K562 (cell line): ENCODE measurements around the gene DGCR6L. TPM values are rescaled to one million over a fixed set of nuclear protein-coding genes. Genes with fewer than 3 reads are reported as not detected.

ENCODE experiments used
- HDAC2 ChIP-seq: fragments of 450-650 bp; IDR thresholded peaks from 2 replicates; pipeline ENCODE4 v1.6.1; 2016; ENCODE audit warnings: mild to moderate bottlenecking
- HDAC8 ChIP-seq: fragments of 450-650 bp; IDR thresholded peaks from 2 replicates; pipeline ENCODE4 v1.6.1; 2016; ENCODE audit warnings: mild to moderate bottlenecking, missing genetic modification characterization, moderate library complexity, missing compliant biosample characterization
- KAT7 ChIP-seq: sonication (generic); formaldehyde crosslinking; IDR thresholded peaks from 2 replicates; pipeline ENCODE4 v1.8.0; 2022; ENCODE audit warnings: missing genetic modification reagents, mild to moderate bottlenecking, borderline replicate concordance
- LCOR ChIP-seq: sonication (generic); formaldehyde crosslinking; IDR thresholded peaks from 2 replicates; pipeline ENCODE4 v1.8.0; 2022; ENCODE audit warnings: mild to moderate bottlenecking, missing genetic modification reagents
- LEF1 ChIP-seq: fragments of 450-650 bp; IDR thresholded peaks from 2 replicates; pipeline ENCODE4 v1.6.1; 2016; ENCODE audit warnings: mild to moderate bottlenecking
- MTA3 ChIP-seq: fragments of 450-650 bp; formaldehyde crosslinking; IDR thresholded peaks from 2 replicates; pipeline ENCODE4 v1.6.1; 2017; ENCODE audit warnings: mild to moderate bottlenecking, borderline replicate concordance
- MYNN ChIP-seq, 2 experiments: sonication (generic); formaldehyde crosslinking in 1 of 2; IDR thresholded peaks; 2 replicates each; pipeline versions ENCODE4 v1.5.0 to v1.6.1; 2016 to 2020; ENCODE audit warnings: antibody characterized with exemption in 1 of 2, missing genetic modification reagents in 1 of 2
- OTX1 ChIP-seq: fragments of 450-650 bp; formaldehyde crosslinking; IDR thresholded peaks from 2 replicates; pipeline ENCODE4 v1.4.0; 2022; ENCODE audit warnings: mild to moderate bottlenecking
- RB1 ChIP-seq: fragments of 450-650 bp; IDR thresholded peaks from 2 replicates; pipeline ENCODE4 v1.6.1; 2017; ENCODE audit warnings: low read depth, mild to moderate bottlenecking
- RBBP5 ChIP-seq: fragments of 200-600 bp; sonication (generic); IDR thresholded peaks from 2 replicates; pipeline ENCODE4 v1.6.1; 2012; ENCODE audit warnings: borderline replicate concordance, mild to moderate bottlenecking, low read length, control low read depth, inconsistent platforms; ENCODE audit not compliant: insufficient read depth, poor library complexity, severe bottlenecking
- SAP30 ChIP-seq: fragments of 200-600 bp; sonication (generic); IDR thresholded peaks from 2 replicates; pipeline ENCODE4 v1.6.1; 2012; ENCODE audit warnings: borderline replicate concordance, low read depth, mild to moderate bottlenecking, moderate library complexity, low read length, control low read depth, inconsistent platforms; ENCODE audit not compliant: insufficient read depth, poor library complexity, severe bottlenecking
- SNIP1 ChIP-seq: fragments of 450-650 bp; IDR thresholded peaks from 2 replicates; pipeline ENCODE4 v1.7.1; 2017; ENCODE audit warnings: low read depth, mild to moderate bottlenecking
- TAF1 ChIP-seq: IDR thresholded peaks from 2 replicates; pipeline ENCODE4 v1.6.1; 2011; ENCODE audit warnings: mild to moderate bottlenecking, low read length, moderate library complexity; ENCODE audit not compliant: insufficient read depth, control insufficient read depth, severe bottlenecking; ENCODE audit errors: extremely low read depth
- ZBTB1 ChIP-seq: sonication (generic); formaldehyde crosslinking; IDR thresholded peaks from 2 replicates; pipeline ENCODE4 v1.8.1; 2023; ENCODE audit warnings: missing genetic modification reagents, low read depth, mild to moderate bottlenecking, borderline replicate concordance
- ZFP36 ChIP-seq: fragments of 150-350 bp; IDR thresholded peaks from 2 replicates; pipeline ENCODE4 v1.6.1; 2018; ENCODE audit warnings: low read length, low read depth; ENCODE audit not compliant: partially characterized antibody
- ZNF561 ChIP-seq: fragments of 450-650 bp; formaldehyde crosslinking; conservative IDR thresholded peaks from 2 replicates; pipeline ENCODE4 v1.4.0; 2020; ENCODE audit warnings: mild to moderate bottlenecking, moderate library complexity
- polyA plus RNA-seq, 8 experiments: library from polyadenylated mRNA; depleted of rRNA in 4 of 8; stranded (reverse) in 5 of 8; unstranded in 3 of 8; fragments of >200 nt; fragmentation: Nextera tagmentation in 2 of 8; fragmentation: Illumina TruSeq in 1 of 8; extraction: Ambion mirVana in 2 of 8; extraction: Trizol in 1 of 8; gene quantifications; 2 replicates each; pipeline versions ENCODE4 v1.2.1 to v1.2.3, GENCODE V29; 2011 to 2014; ENCODE audit warnings: inconsistent platforms in 1 of 8, missing spikeins in 1 of 8
- total RNA-seq, 7 experiments: library from RNA; depleted of rRNA in 6 of 7; stranded (reverse); fragments of >200 nt in 6 of 7; fragmentation: Illumina TruSeq in 2 of 7; extraction: Trizol in 2 of 7; gene quantifications; 2 replicates each; pipeline versions ENCODE4 v1.2.1 to v1.2.3, GENCODE V29; 2011 to 2021; ENCODE audit warnings: low replicate concordance in 1 of 7
- TF ChIP-seq, protein P1 (sequence below): fragments of 450-650 bp; formaldehyde crosslinking; IDR thresholded peaks from 2 replicates; pipeline ENCODE4 v1.4.0; 2020; ENCODE audit warnings: mild to moderate bottlenecking, moderate library complexity
- TF ChIP-seq, protein P2 (sequence below): sonication (generic); formaldehyde crosslinking; IDR thresholded peaks from 2 replicates; pipeline ENCODE4 v1.8.1; 2023; ENCODE audit warnings: mild to moderate bottlenecking, missing genetic modification reagents
- TF ChIP-seq, protein P3 (sequence below): sonication (generic); formaldehyde crosslinking; IDR thresholded peaks from 2 replicates; pipeline ENCODE4 v1.8.0; 2022; ENCODE audit warnings: mild to moderate bottlenecking, missing genetic modification reagents

The DGCR6L gene
- total and polyA plus RNA-seq, 9 of the 15 experiments (the other 6 are each of a cell fraction or from before 2014, with no cell fraction given) = 3.6 to 151 (median 51.0) TPM

DNA sequence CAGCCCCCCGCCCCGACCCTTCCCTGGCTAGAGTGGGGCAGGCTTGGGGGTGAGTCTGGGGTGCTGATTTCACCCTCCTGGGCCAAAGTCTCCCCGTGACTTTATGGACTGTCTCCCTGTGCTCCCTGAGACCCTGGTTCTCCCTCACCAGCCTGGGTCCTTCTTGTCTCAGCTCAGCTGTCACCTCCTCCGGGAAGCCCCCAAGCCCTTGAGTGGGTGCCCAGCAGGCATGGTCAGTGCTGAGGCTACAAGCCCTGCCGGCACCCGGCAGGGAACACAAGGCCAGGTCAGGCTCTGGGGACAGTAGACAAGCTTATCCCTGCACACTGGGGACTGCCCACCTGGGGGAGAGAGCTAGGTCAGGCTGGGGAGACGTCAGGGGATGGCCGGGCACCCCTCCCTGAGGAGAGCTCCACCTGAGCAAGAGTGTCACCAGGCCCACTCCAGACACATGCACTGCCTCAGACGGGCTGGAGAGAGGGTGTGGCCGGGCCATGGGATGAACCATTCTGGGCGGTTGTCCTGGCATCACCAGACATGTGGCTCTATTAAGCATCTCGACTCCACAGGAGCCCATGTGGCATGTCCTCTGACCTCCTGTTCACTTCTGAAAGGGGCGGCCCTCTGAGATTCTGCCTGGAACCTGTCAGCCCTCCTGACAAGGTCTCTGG lies 29.1 kb downstream of the DGCR6L start (continued):
- peak; percentile 74 for TF ChIP-seq ZFP36
- TF ChIP-seq SAP30 = no peak
- TF ChIP-seq TAF1 = no peak
- TF ChIP-seq OTX1 = no peak
- TF ChIP-seq ZBTB1 (CRISPR knock-in tag) = peak; percentile 78; the same call in 1 of the 2 replicates
- TF ChIP-seq MYNN (IDR thresholded peaks at IDR 0.05) = no peak
- TF ChIP-seq MYNN (CRISPR knock-in tag; IDR thresholded peaks at IDR 0.05) = no peak
- no peak for TF ChIP-seq ZNF561 (CRISPR knock-in tag)
- TF ChIP-seq, protein P1, sequence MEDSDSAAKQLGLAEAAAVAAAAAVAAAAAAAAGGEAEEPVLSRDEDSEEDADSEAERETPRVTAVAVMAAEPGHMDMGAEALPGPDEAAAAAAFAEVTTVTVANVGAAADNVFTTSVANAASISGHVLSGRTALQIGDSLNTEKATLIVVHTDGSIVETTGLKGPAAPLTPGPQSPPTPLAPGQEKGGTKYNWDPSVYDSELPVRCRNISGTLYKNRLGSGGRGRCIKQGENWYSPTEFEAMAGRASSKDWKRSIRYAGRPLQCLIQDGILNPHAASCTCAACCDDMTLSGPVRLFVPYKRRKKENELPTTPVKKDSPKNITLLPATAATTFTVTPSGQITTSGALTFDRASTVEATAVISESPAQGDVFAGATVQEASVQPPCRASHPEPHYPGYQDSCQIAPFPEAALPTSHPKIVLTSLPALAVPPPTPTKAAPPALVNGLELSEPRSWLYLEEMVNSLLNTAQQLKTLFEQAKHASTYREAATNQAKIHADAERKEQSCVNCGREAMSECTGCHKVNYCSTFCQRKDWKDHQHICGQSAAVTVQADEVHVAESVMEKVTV (CRISPR knock-in tag) = no peak
- no peak for TF ChIP-seq KAT7
- no peak for TF ChIP-seq HDAC8 (tag)
- no peak for TF ChIP-seq LCOR (CRISPR knock-in tag)
- TF ChIP-seq RB1 = 0 out of 2 replicates have a peak, but pooled peaks have one; percentile 11
- TF ChIP-seq SNIP1 = no peak
- no peak for TF ChIP-seq LEF1
- no peak for TF ChIP-seq HDAC2
- TF ChIP-seq MTA3 = no peak
- TF ChIP-seq, protein P2, sequence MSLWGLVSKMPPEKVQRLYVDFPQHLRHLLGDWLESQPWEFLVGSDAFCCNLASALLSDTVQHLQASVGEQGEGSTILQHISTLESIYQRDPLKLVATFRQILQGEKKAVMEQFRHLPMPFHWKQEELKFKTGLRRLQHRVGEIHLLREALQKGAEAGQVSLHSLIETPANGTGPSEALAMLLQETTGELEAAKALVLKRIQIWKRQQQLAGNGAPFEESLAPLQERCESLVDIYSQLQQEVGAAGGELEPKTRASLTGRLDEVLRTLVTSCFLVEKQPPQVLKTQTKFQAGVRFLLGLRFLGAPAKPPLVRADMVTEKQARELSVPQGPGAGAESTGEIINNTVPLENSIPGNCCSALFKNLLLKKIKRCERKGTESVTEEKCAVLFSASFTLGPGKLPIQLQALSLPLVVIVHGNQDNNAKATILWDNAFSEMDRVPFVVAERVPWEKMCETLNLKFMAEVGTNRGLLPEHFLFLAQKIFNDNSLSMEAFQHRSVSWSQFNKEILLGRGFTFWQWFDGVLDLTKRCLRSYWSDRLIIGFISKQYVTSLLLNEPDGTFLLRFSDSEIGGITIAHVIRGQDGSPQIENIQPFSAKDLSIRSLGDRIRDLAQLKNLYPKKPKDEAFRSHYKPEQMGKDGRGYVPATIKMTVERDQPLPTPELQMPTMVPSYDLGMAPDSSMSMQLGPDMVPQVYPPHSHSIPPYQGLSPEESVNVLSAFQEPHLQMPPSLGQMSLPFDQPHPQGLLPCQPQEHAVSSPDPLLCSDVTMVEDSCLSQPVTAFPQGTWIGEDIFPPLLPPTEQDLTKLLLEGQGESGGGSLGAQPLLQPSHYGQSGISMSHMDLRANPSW (CRISPR knock-in tag) = 0 out of 2 replicates have a peak, but pooled peaks have one; percentile 12
- TF ChIP-seq RBBP5 = peak; percentile 22
- TF ChIP-seq, protein P3, sequence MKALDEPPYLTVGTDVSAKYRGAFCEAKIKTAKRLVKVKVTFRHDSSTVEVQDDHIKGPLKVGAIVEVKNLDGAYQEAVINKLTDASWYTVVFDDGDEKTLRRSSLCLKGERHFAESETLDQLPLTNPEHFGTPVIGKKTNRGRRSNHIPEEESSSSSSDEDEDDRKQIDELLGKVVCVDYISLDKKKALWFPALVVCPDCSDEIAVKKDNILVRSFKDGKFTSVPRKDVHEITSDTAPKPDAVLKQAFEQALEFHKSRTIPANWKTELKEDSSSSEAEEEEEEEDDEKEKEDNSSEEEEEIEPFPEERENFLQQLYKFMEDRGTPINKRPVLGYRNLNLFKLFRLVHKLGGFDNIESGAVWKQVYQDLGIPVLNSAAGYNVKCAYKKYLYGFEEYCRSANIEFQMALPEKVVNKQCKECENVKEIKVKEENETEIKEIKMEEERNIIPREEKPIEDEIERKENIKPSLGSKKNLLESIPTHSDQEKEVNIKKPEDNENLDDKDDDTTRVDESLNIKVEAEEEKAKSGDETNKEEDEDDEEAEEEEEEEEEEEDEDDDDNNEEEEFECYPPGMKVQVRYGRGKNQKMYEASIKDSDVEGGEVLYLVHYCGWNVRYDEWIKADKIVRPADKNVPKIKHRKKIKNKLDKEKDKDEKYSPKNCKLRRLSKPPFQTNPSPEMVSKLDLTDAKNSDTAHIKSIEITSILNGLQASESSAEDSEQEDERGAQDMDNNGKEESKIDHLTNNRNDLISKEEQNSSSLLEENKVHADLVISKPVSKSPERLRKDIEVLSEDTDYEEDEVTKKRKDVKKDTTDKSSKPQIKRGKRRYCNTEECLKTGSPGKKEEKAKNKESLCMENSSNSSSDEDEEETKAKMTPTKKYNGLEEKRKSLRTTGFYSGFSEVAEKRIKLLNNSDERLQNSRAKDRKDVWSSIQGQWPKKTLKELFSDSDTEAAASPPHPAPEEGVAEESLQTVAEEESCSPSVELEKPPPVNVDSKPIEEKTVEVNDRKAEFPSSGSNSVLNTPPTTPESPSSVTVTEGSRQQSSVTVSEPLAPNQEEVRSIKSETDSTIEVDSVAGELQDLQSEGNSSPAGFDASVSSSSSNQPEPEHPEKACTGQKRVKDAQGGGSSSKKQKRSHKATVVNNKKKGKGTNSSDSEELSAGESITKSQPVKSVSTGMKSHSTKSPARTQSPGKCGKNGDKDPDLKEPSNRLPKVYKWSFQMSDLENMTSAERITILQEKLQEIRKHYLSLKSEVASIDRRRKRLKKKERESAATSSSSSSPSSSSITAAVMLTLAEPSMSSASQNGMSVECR (CRISPR knock-in tag) = peak; percentile 52
